T1000 (cell line): ENCODE data around the gene IL1F10.
"Not testable (repeated sequence)": the region's sequence is repeated elsewhere in the genome, so short reads cannot be mapped to it uniquely, and the experiment has no call there.

ENCODE experiments used
- DNase-seq: peaks from one replicate; lab custom pipeline; 2025; ENCODE audit warnings: mixed read lengths; lab: John Stamatoyannopoulos, UW

The IL1F10 gene

DNA sequence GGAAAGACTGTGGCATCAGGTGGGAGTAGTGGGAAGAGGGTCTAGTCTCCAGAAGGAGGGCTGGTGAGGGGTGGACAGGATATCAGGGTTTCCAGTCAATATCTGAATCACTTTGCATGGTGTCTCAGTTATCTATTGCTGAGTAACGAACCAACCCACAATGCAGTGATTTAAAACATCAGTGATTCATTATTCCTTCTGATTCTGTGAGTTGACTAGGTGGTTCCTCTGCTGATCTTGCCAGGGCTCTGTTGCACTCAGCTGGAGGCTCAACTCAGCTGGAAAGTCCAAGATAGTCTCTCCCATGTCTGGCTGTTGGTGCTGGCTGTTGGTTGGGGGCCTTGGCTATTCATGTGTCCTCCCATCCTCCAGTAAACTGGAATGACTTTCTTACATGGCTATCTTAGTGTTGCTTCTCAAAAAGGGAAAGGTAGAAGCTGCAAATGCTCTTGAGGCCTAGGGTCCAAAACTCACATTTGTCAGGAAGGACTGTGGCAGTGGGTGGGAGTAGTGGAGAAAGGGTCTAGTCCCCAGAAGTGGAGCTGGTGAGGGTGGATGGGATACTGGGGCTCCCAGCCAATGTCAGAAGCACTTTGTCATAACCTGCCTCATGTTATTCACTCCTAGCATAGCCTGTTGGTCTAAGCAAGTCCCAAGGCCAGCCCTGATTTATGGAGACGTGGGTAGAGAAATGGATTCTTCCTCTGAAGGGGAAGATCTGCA, 13.9 kb downstream of the IL1F10 start:
- DNase-seq = no peak

GRCh38 chr2:113083296-113083695, 15.5 kb downstream of the IL1F10 start:
- DNase-seq = no peak

GRCh38 chr2:113084249-113085000, 16.7 kb downstream of the IL1F10 start:
- no peak for DNase-seq

- DNase-seq = no peak
Measured at GRCh38 chr2:113085542-113085941, 17.8 kb downstream of the IL1F10 start.

GRCh38 chr2:113088213-113088992, 20.6 kb downstream of the IL1F10 start:
- DNase-seq = no peak

DNA sequence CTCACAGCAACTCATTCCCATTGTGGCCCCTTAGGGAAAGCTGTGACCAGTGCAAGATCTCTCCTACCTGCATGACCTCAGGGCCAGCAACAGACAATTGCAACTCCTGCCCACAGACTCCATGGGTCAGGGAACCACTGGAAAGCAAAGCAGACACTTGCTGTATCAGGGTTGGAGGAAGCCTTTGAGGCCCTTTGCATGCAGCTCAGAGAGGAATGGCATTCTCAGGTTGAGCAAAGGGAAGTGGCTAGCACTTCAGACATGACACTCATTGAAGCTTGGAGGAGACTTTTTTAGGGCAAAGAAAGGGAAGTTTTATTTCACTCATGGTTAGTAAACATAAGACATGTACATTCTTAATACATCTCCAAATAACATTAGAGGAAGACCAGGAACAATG, 22.1 kb downstream of the IL1F10 start:
- DNase-seq = no peak

GRCh38 chr2:113091231-113091896, 23.6 kb downstream of the IL1F10 start:
- no peak for DNase-seq

GRCh38 chr2:113092864-113093612, 25.3 kb downstream of the IL1F10 start:
- no peak for DNase-seq

DNA sequence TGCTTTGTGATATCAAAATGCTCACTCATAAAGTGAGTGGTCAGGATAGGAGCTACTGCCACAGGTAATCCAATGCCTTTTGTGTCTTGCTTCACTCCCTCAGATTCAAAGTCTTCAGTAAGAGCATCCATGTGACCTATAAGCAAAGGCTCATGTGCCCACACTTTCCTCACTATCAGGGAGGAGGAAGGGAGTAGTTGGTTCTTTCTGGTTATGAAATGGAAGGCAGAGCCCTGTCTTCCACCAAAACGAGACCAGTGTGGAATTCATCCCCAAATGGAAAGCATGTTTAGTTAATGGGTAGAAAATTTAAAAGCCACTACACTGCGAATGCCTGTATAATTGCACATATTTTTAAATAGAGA, 25.8 kb downstream of the IL1F10 start:
- no peak for DNase-seq

- DNase-seq = not testable (repeated sequence)
Measured at GRCh38 chr2:113096306-113096705, 28.5 kb downstream of the IL1F10 start.

GRCh38 chr2:113096842-113097618, 29.3 kb downstream of the IL1F10 start:
- DNase-seq = not testable (repeated sequence)

DNA sequence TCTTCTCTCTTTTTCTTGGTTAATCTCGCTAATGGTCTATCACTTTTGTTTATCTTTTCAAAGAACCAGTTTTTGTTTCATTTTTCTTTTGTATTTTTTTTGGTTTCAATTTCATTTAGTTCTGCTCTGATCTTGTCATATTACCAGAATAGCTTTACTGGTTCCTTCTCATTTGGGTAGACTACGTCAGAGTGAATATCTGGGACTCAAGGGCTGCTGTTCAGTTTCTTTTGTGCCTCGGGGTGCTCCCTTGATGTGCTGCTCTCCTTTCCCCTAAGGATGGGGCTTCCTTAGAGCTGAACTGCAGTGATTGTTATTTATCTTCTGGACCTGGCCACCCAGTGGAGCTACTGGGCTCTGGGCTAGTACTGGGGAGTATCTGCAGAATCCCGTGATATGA, 30.3 kb downstream of the IL1F10 start:
- no peak for DNase-seq

GRCh38 chr2:113098532-113098931, 30.8 kb downstream of the IL1F10 start:
- no peak for DNase-seq

DNA sequence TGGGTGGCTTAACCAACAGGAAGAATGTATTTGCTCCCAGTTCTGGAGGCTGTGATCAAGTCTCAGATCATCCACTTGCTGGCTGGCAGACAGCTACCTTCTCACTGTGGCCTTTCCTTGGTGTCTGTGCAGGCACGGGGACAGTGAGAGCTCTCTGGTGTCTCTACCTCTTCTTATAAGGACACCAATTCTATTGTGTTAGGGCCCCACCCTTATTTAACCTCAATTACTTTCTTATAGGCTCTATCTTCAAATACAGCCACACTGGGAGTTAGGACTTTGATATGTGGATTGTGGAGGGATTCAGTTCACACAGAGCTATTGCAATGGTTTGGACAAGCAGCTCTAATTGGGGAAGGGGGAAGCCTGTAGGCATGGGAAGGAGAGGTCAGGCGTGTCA, 34.4 kb downstream of the IL1F10 start:
- no peak for DNase-seq

DNA sequence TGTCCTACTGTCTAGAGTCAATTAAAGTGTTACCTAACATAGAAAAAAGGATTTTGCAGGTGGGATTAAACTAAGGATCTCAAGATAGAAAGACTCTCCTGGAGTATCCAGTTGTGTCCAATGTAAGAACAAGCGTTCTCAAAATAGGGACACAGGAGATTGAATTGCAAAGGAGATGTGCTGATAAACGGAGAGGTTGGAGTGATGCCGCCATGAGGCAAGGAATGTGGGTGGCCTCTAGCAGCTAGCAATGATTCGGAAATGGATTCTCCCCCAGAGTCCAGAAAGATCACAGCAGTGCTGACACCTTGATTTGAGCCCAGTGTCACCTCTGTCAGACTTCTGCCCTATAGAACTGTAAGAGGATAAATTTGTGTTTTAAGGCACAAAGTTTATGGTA, 35.5 kb downstream of the IL1F10 start:
- DNase-seq = no peak

GRCh38 chr2:113104054-113104611, 36.4 kb downstream of the IL1F10 start:
- DNase-seq = no peak

DNA sequence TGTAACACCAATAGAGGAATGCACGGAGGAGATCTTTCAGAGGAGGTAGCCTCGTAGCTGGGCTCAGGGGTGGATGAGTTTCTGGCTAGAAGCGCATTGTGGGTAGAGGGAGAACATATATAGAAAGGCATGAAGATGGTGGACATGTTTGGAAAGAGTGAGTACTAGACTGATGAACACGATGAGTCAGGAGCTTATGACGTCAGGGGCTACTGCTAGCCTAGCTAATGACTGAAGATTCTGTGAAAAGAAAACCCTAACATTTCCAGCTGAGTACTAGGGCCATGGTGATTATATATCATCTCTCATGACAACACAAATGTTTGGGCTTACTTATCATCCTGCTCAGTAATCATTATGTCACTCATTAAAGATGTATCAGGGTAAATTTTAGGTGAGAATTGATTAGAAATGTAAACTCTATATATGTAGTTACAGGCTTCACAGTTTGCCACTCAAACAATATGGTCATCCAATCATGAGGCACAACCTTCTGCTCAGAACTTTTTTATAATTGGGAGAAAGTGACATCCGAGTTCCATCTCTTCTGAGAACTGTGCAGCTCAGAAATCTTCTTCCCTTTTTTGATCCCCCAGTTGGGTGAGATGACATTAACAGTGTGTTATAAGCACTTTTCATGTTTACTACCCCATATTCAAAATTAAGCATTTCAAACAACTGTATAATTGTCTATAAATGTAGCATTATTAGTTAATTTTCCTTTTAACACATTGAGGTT, 37.4 kb downstream of the IL1F10 start:
- DNase-seq = no peak

GRCh38 chr2:113111121-113111520, 43.4 kb downstream of the IL1F10 start:
- no peak for DNase-seq

- DNase-seq = no peak
Measured at GRCh38 chr2:113111823-113112287, 44.1 kb downstream of the IL1F10 start.

DNA sequence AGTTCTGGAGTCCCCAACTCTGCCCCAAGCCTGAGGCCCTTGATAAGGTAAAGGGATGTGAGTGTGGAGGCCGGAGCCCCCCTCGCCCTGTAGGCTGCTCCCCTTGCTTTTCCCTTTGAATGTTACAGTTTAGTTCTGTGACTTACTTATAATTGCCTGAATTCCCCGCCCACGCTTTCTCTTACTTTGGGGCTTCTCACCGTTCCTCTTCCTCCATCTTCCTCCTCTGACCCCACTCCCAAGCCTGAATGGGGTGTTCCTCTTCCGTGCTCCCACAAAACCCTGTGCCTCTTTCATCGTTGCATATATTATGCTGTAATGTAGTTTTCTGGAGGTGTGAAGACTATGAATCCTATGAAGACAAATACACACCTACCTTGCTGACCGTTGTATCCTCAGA, 44.7 kb downstream of the IL1F10 start:
- no peak for DNase-seq
